GM12801 (cell line): ENCODE data around the gene LEMD1.

Experiments
- TF ChIP-seq, protein P1 (sequence below): IDR thresholded peaks from one replicate; pipeline ENCODE4 v1.5.1; 2011; ENCODE audit warnings: control low read depth; ENCODE audit not compliant: insufficient read length; ENCODE audit errors: extremely low read depth

The LEMD1 gene

DNA sequence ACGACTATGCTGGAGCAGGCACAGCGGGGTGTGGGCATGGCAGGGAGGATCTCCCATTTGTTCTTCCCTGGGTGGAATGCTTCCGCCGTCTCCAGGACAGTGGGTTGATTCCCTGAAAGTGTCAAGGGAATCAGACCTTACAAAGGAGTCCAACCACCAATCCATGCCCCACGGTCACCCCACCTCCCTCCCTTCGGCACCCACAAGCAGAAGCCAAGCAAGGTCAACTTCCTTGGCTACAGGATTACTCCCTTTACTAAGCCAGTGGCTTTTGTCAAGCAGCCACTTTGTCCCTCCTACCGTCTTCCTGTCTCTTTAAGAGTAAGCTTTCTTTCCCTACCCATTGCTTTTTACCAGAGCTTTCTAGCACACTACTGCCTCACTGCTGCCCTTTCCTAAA is 84.4 kb downstream of the LEMD1 start:
- TF ChIP-seq, protein P1, sequence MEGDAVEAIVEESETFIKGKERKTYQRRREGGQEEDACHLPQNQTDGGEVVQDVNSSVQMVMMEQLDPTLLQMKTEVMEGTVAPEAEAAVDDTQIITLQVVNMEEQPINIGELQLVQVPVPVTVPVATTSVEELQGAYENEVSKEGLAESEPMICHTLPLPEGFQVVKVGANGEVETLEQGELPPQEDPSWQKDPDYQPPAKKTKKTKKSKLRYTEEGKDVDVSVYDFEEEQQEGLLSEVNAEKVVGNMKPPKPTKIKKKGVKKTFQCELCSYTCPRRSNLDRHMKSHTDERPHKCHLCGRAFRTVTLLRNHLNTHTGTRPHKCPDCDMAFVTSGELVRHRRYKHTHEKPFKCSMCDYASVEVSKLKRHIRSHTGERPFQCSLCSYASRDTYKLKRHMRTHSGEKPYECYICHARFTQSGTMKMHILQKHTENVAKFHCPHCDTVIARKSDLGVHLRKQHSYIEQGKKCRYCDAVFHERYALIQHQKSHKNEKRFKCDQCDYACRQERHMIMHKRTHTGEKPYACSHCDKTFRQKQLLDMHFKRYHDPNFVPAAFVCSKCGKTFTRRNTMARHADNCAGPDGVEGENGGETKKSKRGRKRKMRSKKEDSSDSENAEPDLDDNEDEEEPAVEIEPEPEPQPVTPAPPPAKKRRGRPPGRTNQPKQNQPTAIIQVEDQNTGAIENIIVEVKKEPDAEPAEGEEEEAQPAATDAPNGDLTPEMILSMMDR: no peak

DNA sequence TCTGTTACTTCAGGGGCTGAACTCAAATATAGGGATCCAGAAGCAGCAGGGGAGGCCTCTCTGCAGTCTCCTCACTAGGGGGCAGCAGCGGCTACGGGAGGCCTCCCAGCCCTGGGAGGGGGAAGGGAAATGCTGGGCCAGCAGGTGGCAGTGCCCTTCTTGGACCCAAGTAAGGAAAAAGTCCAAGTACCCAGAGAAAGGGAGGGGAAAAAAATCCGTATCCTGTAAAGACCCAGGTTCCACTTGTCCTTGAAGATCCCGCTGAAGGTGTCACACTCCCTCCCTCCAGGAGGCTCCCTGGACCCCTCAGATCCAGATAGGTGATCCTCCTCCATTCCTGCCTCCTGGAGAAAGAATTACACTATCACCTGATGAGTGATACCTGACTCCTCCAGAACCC is 86.2 kb downstream of the LEMD1 start:
- TF ChIP-seq, protein P1: peak; percentile 68

DNA sequence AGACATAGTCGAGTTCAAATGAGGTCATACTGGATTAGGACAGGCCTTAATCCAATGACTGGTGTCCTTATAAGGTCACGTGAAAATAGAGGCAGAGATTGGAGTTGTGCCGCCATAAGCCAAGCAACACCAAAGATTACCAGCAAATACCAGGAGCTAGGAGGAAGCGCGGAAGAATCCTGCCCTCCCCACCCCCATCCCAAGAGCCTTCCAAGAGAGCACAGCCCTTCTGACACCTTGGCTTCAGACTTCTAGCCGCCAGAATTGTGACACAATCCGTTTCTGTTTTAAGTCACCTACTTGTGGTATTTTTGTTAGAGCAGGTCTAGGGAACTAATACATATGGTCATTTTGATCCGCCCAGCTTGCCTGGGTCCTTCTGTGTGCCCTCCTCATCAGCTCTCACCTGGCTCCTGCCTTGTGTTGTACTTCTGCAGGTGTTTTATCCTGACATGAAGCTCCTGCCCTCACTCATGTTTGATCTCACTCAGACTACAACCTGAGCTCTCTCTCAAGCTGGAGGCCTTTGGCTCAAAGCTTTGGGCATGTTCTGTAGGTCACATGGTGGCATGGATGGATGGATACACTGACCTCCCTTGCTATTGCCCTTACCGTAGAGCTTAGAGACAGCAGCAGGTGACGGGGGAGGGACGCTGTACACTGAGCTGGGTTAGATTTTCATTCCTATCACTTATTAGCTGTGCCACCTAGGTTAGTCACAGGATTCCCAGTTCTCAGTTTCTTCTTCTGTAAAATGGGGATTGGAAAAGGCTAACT is 89.7 kb downstream of the LEMD1 start:
- TF ChIP-seq, protein P1: no peak
